Measurements from ENCODE around the gene SH2D4B. TPM values are rescaled to one million over a fixed set of nuclear protein-coding genes. Genes with fewer than 3 reads are reported as not detected.

SH2D4B gene
- total and polyA plus RNA-seq, 10 of the 15 experiments (the other 5 are each of a cell fraction or from before 2014, with no cell fraction given): 0.04 to 0.21 (median 0.13) TPM; not detected in 5

- ChIA-PET POLR2A (no interaction called here), SMC1A (ENCODE audit: uncharacterized antibody, unreplicated experiment) (no interaction called here), RAD21 (ENCODE audit: unreplicated experiment) (no interaction called here), CTCF (interaction anchor here (0.6 to 5.7 kb wide), 4 partner anchors 19 to 778 kb away, joined by 3 to 21 read pairs (median 4); no protein-coding TSS in a partner anchor)
- no peak for ATAC-seq
- WGBS (ENCODE audit: insufficient coverage, insufficient replicate concordance, low lambda C conversion rate, missing lambda C conversion rate): 58% methylated on average over 5 of the region's 5 CpGs
- Histone ChIP-seq H3K79me2 (ENCODE audit: control insufficient read depth, insufficient read depth, low read length) (no peaks in the 10 kb centered on the region), H3K27ac (ENCODE audit: control insufficient read depth, insufficient read depth) (no peak overlapping the region), H3K27me3 (replicated peaks in 1 of 2; ENCODE audit: control insufficient read depth in 2 of 2, insufficient read depth in 2 of 2, low read length in 1 of 2) (no peaks in the 10 kb centered on the region), H3K4me1 (ENCODE audit: control insufficient read depth, insufficient read depth, low read length) (no peaks in the 10 kb centered on the region), H4K20me1 (ENCODE audit: control insufficient read depth, insufficient read depth) (no peaks in the 10 kb centered on the region), H3K9me3 (replicated peaks; ENCODE audit: control insufficient read depth, insufficient read depth, low read length) (no peaks in the 10 kb centered on the region), H3K9ac (ENCODE audit: control insufficient read depth, insufficient read depth, low read length) (no peak overlapping the region), H3K36me3 (ENCODE audit: control insufficient read depth in 2 of 2, insufficient read depth in 2 of 2, low read length in 1 of 2) (no peaks in the 10 kb centered on the region), H2AFZ (ENCODE audit: control insufficient read depth, low read depth, low read length) (no peak overlapping the region), H3K4me2 (ENCODE audit: control insufficient read depth, insufficient read depth) (no peak overlapping the region), H3K4me3 (no peak overlapping the region)
- intact Hi-C loops (cut with micrococcal nuclease; ENCODE audit: unreplicated experiment): no loop called here
- TF ChIP-seq ZNF384 (IDR thresholded peaks at IDR 0.05; ENCODE audit: borderline replicate concordance, low read depth, low read length): no peak
- TF ChIP-seq SRF (IDR thresholded peaks at IDR 0.05; ENCODE audit: low read depth in 2 of 2, low read length in 2 of 2): no peak
- no peak for TF ChIP-seq CBX5 (IDR thresholded peaks at IDR 0.05; ENCODE audit: low read depth)
- TF ChIP-seq CTCF (IDR thresholded peaks at IDR 0.05 in 2 of 3, conservative IDR thresholded peaks at IDR 0.05 in 1 of 3; ENCODE audit: control insufficient read depth in 2 of 3, extremely low read depth in 1 of 3, insufficient read depth in 1 of 3, low read depth in 3 of 3, low read length in 3 of 3): no peak
- TF ChIP-seq, protein P1, sequence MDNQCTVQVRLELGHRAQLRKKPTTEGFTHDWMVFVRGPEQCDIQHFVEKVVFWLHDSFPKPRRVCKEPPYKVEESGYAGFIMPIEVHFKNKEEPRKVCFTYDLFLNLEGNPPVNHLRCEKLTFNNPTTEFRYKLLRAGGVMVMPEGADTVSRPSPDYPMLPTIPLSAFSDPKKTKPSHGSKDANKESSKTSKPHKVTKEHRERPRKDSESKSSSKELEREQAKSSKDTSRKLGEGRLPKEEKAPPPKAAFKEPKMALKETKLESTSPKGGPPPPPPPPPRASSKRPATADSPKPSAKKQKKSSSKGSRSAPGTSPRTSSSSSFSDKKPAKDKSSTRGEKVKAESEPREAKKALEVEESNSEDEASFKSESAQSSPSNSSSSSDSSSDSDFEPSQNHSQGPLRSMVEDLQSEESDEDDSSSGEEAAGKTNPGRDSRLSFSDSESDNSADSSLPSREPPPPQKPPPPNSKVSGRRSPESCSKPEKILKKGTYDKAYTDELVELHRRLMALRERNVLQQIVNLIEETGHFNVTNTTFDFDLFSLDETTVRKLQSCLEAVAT (IDR thresholded peaks at IDR 0.05): no peak
- no peak for TF ChIP-seq ZBTB4 (CRISPR knock-in tag; IDR thresholded peaks at IDR 0.05)
- FAIRE-seq: no peak
- in situ Hi-C loops (cut with MboI): no loop called here
- BruUV-seq (replicated peaks): no TSS peak
- no peak for DNase-seq (ENCODE audit: low read depth, low spot score)
Observed at GRCh38 chr10:80642661-80643060, 105.0 kb downstream of the SH2D4B start.
